Measurements from ENCODE around the gene MYH16.

DNA sequence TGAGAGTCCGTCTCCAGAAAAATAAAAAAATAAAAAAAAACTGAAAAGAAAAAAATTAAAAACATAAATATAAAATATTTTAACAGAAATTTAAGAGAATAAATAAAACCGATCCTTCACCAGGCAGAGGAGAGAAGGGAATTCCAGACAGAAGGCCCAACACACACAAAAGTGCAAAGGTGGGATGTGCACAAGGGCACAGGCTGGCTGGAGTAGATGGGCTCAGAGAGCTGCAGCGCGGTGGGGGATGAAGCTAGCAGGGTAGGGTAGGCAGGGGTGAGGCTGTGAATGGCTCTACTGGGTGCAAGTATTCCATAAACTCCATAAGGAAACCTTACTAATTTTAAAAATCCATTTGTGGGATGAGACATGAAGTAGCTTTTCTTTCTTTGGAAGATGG is 37.4 kb downstream of the MYH16 start:
- no peak for TF ChIP-seq CTCF (IDR thresholded peaks at IDR 0.05)
- no peak for TF ChIP-seq EZH2phosphoT487 (IDR thresholded peaks at IDR 0.05)
